HG03097 (cell line): Measurements from ENCODE around the gene CUL4A.

Experiments used
- ATAC-seq: cut with Tn5 transposase; IDR thresholded peaks from one replicate; pipeline ENCODE4 v1.9.1; 2021; ENCODE audit not compliant: unreplicated experiment, low FRiP score

CUL4A gene

DNA sequence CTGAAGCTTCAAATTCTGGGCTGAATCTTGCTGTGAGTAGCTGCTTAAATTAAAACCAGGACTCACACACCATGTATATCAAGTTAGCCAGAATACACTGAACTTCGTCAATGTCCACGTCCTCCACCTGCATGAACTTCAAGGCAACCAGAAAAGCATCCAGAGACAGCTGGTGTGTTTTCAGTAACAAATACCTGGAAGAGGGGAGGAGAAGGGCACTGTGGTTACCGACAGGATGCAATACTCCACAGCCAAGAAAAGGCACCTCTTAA is 30.6 kb upstream of the CUL4A start:
- no peak for ATAC-seq

DNA sequence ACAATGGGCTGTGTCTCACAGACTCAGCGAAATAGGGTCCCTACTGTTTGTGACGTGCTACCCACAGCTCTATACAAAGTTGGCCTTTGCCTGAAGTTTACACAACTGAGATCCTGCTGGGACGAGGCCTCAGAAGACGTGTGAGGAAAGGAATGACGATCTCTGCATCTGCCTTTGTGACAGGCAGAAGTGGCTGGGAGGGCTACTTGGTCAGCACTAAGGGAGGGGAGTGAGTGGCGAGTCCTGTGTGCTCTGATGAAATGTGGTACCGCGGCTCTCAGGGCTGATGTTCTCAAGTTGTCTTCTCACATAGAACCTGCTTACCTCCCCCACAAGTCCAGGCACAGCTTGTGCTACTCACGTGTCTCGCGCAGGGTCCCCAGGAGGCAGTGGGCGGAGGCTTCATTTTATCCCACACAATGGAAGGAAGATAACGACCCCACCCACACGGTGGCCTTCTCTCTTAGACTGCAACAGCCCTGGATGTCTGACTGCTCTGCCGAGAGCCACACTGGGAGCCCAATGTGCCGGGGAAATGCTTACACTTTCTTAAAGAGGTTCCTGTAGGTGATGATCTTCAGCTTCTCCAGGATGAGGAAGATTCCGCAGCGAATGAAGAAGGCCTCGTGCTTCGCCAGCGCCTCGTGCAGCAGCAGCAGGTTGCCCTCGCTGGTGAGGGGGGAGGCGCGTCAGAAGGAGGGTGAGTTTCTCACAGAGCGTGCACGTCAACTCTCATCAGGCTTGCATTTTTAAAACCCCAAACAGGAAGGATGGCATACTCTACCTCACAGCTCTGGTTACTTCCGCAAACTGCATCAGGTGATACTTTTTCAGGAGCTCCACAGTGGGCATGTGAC is 29.8 kb upstream of the CUL4A start:
- ATAC-seq: no peak

DNA sequence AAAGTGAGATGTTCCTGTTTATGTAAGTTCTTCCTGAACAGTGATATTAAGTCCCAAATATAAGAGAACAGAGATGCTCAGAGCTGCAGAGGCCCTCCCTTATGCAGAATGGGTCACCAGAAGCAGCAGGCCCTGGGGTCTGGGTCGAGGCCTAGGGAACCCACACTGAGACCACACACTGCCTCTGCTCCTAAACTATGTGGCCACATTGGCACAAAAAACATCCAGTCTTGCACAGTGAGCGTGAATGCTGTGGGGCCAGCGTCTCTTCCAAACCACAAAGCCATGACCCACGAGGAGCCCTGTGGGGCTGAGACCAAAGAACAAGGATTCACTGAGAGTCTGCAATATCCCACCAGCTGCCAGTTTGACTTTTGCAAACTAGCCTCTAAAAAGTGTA is 27.4 kb upstream of the CUL4A start:
- no peak for ATAC-seq

DNA sequence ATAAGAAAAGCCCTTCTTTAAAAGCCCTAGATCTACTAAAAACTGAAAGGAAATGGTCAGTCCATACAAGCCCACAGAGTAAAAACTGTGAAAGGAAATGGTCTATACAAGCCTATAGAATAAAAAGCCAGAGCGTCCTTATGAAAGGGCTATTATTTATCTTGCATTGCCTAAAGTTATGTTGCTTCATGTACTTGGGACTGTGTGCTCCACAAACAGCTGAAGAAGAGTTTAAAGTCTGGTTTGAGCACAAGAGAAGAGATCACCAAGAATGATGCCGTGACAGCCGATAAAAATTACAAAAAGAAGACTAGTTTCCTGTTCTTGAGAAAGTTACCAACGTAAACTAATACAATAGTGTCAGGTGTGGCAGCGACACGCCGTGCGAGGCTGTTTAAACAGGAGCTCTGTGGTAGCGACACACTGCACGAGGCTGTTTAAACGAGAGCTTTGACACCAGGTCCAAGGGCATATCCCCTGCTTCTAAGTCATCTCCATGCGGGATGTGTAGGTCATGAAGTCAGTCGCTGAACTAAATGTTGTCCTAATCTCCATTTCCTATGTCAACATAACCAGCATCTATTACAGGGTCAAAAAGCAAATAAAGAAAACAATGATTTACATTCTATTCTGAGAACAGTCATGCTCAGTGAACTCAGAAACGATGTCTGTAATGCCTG is 25.8 kb upstream of the CUL4A start:
- no peak for ATAC-seq

DNA sequence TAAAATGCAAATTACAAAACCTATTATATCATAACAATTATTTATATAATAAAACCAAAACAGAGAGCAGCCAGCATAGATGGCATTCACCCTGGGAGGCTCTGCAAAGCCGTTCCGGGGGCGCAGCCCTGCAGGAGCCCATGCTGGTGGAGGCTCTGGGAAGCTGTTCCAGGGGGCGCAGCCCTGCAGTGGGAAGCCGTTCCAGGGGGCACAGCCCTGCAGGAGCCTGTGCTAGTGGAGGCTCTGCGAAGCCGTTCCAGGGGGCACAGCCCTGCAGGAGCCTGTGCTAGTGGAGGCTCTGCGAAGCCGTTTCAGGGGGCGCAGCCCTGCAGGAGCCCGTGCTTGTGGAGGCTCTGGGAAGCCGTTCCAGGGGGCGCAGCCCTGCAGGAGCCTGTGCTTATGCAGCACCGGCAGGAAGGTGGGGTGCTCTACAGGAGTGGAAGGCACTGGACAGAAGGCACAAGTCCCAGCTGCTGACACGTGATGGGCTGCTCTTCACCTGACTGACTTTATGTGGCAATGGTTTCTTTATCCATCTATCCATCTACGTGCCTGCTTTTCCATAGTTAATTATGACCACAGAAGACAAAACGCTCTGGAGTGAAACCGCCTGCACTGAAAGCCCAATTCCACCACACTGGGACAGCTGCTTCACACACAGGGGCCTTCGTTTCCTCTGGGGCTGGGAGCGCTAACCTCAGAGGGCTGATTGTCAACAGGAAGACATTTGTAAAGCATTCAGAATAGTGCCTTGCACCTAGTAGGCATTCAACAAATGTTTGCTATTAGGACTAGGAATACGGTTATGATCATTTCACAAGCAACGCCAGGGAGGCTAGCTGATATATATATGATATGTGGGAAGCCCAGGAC is 24.6 kb upstream of the CUL4A start:
- no peak for ATAC-seq

DNA sequence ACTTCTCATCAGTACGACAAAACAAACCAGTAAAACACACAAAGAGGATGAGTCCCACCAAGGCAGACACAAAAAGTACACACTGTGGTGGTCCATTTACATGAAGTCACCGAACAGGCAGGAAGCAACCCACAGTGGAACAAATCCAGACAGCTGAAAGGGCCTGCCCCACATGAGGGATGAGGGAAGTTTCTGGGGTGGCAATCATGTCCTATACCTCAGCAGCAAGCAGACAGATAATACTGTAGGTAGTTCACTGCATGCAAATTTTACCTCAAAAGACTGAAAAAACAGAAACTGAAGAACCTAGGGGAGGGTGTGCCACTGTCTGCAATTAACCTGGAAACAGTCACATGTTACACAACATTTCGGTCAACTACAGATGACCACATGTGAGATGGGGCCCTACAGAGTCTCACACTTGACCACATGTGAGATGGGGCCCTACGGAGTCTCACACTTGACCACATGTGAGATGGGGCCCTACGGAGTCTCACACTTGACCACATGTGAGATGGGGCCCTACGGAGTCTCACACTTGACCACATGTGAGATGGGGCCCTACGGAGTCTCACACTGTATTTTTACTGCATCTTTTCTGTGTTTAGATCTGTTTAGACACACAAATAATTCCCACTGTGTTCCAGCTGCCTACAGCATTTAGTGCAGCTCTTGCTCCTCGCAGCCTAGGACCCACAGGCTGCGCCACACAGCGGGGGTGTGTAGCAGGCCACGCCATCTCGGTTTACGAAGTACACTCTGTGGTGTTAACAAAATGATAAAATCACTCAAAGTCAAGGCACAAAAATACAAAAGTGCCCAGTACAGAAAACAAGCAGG is 23.1 kb upstream of the CUL4A start:
- peak; percentile 44 for ATAC-seq

DNA sequence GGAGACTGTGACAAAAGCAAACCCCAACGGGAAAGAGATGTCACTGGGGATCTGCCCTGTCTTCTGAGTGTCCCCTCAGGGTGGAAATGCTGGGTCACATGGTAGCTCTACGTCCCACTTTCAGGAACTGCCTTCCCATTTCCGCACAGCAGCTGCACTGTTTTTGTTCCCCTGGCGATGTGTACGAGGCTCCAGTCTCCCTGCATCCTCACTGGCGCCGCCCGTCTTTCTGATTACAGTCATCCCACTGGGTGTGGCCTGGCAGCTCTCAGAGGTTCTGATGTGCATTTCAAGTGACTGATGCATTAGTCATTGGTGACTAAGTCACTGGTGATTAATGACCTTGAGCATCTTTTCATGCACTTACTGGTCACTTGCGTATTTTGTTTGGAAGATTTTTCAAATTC is 22.1 kb upstream of the CUL4A start:
- ATAC-seq: no peak

DNA sequence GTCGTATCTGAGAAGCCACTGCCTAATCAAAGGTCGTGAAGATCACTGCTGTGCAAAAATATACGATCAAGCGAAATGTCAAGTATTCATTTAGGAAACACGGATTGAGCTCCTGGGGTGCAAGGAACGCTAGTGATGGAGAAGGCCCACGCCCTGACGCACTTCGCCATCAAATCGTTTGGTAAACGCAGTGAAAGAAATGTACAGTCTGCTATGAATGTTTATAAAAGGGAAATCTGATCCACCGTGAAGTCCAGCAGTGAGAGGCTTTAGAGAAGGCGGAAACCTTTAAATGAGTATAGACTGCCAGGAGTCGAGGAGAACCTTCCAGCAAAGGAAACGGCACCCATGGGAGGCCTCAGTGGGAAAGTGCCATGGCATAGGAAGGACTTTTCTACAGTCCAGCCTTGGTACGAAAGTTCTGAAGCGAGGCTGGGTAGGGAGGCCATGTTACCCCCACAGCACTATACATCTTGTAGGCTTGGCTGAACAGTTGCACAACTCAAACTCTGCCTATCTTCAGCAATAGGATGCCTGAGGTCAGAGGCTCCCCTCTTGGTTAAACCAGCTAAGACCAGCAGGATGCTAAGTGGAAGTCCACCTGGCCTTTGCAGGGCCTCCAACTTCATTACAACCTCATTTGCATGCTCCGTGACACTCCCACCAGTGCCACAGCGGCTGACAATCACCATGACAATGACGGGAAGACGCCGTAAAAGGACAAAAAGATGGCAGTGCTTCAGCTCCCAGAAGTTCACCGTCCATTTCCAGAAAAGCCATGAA is 21.3 kb upstream of the CUL4A start:
- no peak for ATAC-seq

DNA sequence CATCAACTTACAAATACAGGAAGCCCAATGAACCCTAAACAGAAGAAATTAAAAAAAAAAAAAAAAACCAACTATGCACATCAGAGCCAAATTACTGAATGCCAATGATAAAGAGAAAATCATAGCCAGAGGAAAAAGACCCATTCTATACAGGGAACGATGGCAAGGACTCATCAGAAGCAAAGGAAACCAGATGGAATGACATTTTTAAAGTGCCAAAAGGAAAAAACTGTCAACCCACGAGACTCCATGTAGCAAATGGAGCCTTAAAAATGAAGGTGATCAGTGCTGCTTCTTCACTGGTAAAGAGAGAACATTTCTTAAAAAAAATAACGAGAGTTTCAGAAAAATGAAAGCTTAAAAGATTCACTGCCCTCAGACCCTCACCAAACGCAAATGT is 19.2 kb upstream of the CUL4A start:
- no peak for ATAC-seq

DNA sequence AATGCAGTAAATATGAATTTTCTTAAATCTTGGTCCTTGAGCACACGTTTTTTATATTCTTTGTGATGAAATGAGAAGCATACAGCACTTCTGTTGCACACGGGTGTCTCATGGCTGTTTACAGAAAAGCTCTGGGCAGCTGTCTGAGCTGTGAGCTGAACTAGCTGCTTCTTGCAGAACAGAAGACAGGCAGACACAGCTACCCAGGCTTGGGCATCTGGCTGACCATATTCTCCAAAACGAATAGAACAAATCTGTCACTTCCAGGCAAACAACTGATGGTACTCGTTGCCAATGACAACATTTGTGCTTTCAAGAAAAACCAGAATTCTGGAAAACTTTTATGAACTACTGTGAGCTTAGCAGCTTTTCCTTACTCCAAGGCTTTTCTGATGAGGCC is 17.1 kb upstream of the CUL4A start:
- ATAC-seq: no peak

DNA sequence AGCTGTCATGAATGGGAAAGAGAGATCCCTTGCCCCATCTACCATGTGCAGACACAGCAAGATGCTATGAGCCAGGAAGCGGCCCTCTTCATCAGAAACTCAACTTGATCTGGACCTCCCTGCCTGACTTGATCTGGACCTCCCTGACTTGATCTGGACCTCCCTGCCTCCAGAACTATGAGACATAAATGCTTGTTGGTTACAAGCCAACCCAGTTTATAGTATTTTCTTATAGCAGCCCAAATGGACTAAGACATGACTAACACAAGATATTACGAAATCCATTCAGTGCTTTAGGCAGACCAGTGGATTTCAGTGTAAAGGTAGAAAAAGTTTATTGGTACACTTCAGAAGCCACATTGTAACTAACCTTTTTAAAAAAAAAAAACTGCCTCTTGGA is 16.5 kb upstream of the CUL4A start:
- no peak for ATAC-seq

DNA sequence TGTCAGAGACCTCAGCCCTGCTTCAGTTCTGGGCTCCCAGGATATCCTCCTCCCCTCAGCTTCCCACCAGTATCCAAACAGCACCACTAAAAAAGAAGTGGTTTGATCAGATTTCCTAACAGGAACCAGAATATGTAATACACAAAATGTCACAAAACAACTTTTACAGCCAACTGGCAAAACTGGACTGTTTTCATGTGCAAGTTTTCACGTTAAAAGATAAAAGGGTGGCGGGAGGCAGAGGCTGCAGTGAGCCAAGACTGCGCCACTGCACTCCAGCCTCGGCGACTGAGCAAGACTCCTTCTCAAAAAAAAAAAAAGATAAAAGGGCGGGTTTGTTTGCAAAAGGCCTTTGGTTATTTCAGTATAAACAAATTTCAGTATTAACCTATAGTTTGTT is 14.1 kb upstream of the CUL4A start:
- no peak for ATAC-seq

DNA sequence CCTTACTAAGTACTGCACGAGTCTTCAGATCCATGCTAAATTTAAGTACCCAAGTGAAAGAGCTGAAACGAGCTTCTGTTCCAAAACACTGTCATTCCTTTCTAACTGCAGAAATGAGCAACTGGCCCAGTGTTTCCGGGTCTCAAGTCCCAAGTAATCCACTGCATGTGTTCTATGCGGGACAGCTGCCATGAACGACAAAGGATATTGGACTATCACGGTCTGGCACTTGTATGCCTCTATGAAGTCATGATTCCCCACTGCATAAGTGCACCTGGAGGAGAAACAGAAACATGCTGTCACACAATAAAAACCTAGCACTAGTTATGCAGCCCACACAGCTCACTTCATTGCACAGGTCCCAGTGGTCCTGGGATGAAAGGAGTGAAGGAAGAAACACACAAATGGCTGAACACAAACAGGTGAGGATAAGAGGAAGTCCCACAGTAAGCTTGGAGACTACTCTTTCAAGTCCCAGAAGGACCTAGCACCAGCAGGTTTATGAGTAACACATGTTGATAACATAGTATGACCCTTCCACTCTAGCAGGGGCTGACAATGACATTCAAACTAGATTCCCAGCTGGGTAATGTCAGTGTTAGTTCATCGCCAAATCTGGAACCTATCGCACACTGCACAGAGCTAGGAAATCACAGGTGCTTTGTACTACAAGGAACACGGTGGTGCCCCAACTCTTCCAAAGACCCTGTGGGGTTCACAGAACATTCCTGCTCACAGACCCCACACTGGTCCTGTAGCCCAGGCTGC is 12.3 kb upstream of the CUL4A start:
- ATAC-seq: no peak

DNA sequence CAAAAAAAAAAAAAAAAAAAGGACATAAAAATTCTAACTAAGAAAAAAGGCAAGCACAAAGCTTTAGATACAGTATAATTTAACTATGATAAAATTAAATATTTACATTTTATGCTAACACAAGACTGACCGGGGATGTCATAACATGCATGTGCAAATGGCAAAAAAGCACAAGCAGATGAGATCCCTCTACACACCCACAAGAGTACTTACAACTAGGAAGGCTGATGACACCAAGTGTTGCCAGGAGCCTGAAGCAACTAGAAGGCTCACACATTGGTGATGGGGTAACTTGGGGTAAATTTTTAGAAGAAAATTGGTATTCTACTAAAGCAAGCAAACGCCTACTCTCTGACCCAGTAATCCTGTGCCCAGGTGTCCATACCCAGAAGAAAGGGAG is 7.6 kb upstream of the CUL4A start:
- ATAC-seq: no peak

DNA sequence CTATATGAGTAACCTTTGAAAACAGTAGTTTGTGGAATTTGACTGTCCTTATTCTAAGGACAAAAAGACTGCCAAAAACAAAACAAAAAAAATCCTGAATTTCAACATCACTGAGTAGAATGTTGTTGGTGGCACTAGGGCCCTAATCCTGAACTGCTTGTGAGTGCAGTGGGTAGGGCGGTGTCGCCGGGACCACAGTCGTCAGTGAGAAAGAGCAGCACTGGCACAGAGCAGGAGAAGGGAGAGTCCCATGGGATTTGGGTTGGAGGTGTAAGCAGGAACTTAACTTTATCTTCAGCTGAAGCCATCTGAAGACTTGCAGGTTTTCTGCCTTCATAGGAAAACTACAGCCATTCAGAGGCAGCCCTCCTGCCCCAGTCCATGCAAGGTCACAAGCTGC is 6.5 kb upstream of the CUL4A start:
- no peak for ATAC-seq

DNA sequence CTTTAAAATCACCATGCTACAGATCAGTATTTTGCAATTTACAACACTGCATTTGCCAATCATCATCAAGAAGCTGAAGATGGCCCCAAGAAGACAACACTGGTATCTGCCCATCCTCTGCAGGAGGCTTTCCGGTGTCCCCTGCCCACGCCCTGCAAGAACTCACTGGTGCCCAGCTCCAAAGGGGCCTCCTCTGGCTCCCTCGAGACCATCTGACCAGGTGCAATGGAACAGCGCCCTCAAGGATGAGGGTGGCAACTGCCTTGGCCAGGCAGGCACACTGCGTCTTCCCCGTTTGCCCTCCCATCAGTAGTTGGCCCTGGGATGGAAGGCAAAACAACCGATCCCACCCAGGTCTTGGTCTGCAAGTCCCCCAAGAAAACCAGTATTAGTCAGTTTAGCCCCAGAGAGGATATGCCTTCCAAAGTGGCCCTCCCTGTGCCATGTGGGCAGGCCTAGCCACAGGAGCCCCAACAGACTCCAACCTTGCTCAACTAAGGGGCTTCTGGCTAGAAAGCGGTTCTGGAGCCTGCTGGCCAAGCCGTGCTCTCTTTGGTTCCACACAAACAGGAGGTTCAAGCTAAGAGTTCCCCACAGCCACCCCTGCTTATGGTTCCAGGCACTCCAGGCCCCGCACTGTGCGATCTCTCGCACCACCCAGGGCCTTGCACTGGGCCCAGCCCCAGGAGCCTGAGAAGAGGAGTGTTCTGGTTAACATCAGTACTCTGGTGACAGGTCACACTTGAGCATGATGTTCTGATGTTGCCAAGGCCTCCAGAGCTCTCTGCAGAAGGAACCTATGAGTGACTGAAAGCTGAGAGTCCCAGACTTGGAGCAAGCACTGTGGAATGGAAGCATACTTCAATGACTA is 5.7 kb upstream of the CUL4A start:
- ATAC-seq: no peak

DNA sequence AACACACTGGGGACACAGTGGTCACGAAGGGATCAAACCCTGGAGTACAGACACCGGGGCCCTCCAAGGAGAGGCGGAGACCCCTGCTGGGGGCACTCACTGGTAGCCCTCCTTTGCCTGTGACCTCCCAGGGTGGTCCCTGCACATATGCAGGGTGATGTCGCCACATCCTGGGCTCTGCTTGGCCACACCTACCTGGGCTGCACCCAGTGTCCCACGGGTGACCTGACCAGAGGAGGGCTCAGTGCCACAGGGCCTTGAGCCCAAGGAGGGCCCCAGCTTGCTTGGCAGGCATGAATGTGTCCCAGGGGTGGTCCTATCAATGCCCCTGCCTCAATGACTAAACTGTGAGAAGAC is 5.1 kb upstream of the CUL4A start:
- ATAC-seq: no peak

DNA sequence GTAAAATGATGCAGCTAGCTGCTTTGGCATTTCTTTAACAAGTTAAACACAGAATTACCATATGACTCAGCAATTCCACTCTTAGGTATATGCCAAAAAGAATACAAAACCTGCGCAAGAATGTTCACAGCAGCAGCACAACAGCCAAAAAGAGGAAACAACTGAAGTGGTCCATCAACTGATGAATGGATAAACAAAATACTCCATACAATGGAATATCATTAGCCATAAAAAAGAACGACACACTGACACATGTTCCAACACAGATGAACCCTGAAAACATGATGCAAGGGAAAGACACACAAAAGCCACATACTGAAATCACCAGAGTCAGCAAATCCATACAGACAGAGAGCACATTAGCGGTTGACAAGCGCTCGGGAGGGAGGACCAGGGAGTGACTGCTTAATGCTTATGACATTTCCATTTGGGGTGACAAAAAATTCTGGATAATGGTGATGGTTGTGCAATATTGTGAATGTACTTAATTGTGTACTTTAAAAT is 3.9 kb upstream of the CUL4A start:
- ATAC-seq: no peak
